Measurements from ENCODE around the gene MPDU1.

- TF ChIP-seq, protein P1, sequence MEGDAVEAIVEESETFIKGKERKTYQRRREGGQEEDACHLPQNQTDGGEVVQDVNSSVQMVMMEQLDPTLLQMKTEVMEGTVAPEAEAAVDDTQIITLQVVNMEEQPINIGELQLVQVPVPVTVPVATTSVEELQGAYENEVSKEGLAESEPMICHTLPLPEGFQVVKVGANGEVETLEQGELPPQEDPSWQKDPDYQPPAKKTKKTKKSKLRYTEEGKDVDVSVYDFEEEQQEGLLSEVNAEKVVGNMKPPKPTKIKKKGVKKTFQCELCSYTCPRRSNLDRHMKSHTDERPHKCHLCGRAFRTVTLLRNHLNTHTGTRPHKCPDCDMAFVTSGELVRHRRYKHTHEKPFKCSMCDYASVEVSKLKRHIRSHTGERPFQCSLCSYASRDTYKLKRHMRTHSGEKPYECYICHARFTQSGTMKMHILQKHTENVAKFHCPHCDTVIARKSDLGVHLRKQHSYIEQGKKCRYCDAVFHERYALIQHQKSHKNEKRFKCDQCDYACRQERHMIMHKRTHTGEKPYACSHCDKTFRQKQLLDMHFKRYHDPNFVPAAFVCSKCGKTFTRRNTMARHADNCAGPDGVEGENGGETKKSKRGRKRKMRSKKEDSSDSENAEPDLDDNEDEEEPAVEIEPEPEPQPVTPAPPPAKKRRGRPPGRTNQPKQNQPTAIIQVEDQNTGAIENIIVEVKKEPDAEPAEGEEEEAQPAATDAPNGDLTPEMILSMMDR (conservative IDR thresholded peaks at IDR 0.05; ENCODE audit: low read depth, low read length) = no peak
- no peak for TF ChIP-seq CHD1 (IDR thresholded peaks at IDR 0.05; ENCODE audit: low read depth, low read length)
- no peak for TF ChIP-seq SMC3 (IDR thresholded peaks at IDR 0.05; ENCODE audit: low read depth, low read length)
- TF ChIP-seq BHLHE40 (IDR thresholded peaks at IDR 0.05; ENCODE audit: low read depth, low read length) = no peak
These were observed 6.1 kb upstream of the MPDU1 start for GRCh38 chr17:7577327-7578199.

Data from IMR-90 (cell line).